T-cell (primary cell): Measurements from ENCODE around the gene SMLR1. TPM values are rescaled to one million over a fixed set of nuclear protein-coding genes. Genes with fewer than 3 reads are reported as not detected.

Source experiments
- ATAC-seq, 4 experiments: fragments of 200-7000 bp in 3 of 4; fragments of 150-1000 bp in 1 of 4; cut with Tn5 transposase; replicated peaks in 1 of 4; 1 replicate in 3 of 4; 2 replicates in 1 of 4; pipeline ENCODE4 v1.10.0; 2021; ENCODE audit warnings: moderate library complexity in 3 of 4, mild to moderate bottlenecking in 2 of 4, moderate number of reproducible peaks in 1 of 4
- CTCF ChIA-PET, 2 donors: fragments of 300-600 bp; sonication (Branson Sonifier 250); formaldehyde crosslinking; loops; one replicate each; lab custom pipeline; 2022; ENCODE audit warnings: antibody characterized with exemption in 2 of 2; lab: Charles Lee
- POLR2A ChIA-PET, 2 donors: fragments of 300-600 bp; sonication (Branson Sonifier 250); formaldehyde crosslinking; loops; one replicate each; lab custom pipeline; 2022; ENCODE audit warnings: antibody characterized with exemption in 2 of 2; lab: Charles Lee
- DNase-seq, 35 experiments: peaks; one replicate each; pipeline versions ENCODE4 v3.0.0 to v3.0.0-alpha.2; 2013 to 2023
- H3K27ac ChIP-seq: one replicate; pipeline ENCODE4 v1.5.1; 2013; ENCODE audit warnings: low read length
- H3K27me3 ChIP-seq, 2 experiments: replicated peaks in 1 of 2; 1 replicate in 1 of 2; 2 replicates in 1 of 2; pipeline versions ENCODE4 v1.6.1 to v1.7.0; 2013; ENCODE audit warnings: low read length in 1 of 2, mixed read lengths in 1 of 2; ENCODE audit not compliant: control insufficient read depth in 2 of 2, insufficient read depth in 2 of 2; ENCODE audit errors: extremely low read depth in 1 of 2
- H3K36me3 ChIP-seq, 2 donors: 1 replicate in 1 of 2; 2 replicates in 1 of 2; pipeline versions ENCODE4 v1.6.1 to v1.7.0; 2013; ENCODE audit warnings: low read length in 1 of 2; ENCODE audit not compliant: control insufficient read depth in 2 of 2, insufficient read depth in 1 of 2; ENCODE audit errors: extremely low read depth in 1 of 2
- H3K4me1 ChIP-seq, 2 experiments: 1 replicate in 1 of 2; 2 replicates in 1 of 2; pipeline versions ENCODE4 v1.6.1 to v1.7.0; 2013; ENCODE audit warnings: low read length in 2 of 2, mixed read lengths in 1 of 2; ENCODE audit not compliant: insufficient read depth in 2 of 2, control insufficient read depth in 1 of 2; ENCODE audit errors: extremely low read depth in 1 of 2
- H3K4me3 ChIP-seq, 2 donors: 1 replicate in 1 of 2; 2 replicates in 1 of 2; pipeline versions ENCODE4 v1.5.1 to v1.7.0; 2013; ENCODE audit warnings: mild to moderate bottlenecking in 2 of 2, low read length in 1 of 2, moderate library complexity in 1 of 2; ENCODE audit not compliant: control insufficient read depth in 1 of 2; ENCODE audit errors: extremely low read depth in 1 of 2
- H3K9me3 ChIP-seq: 2 replicates; pipeline ENCODE4 v1.7.0; 2013
- H3K27ac Mint-ChIP-seq, 2 donors: one replicate each; pipeline ENCODE4 v1.8.0; 2020 to 2021; ENCODE audit warnings: mild to moderate bottlenecking in 2 of 2, mixed read lengths in 2 of 2
- H3K27me3 Mint-ChIP-seq, 2 donors: one replicate each; pipeline ENCODE4 v1.8.0; 2021 to 2022; ENCODE audit warnings: mixed read lengths in 2 of 2
- H3K36me3 Mint-ChIP-seq: one replicate; pipeline ENCODE4 v1.8.0; 2021; ENCODE audit warnings: mixed read lengths
- H3K4me1 Mint-ChIP-seq, 3 donors: one replicate each; pipeline ENCODE4 v1.8.0; 2020 to 2022; ENCODE audit warnings: mixed read lengths in 3 of 3, mild to moderate bottlenecking in 1 of 3
- H3K4me3 Mint-ChIP-seq, 3 donors: one replicate each; pipeline ENCODE4 v1.8.0; 2020 to 2022; ENCODE audit warnings: mild to moderate bottlenecking in 3 of 3, mixed read lengths in 3 of 3, moderate library complexity in 3 of 3
- H3K9me3 Mint-ChIP-seq, 3 donors: one replicate each; pipeline ENCODE4 v1.8.0; 2020 to 2022; ENCODE audit warnings: mixed read lengths in 3 of 3
- WGBS: methylation state at CpG from one replicate; pipeline ENCODE4 v1.1.5; 2013; ENCODE audit warnings: missing lambda C conversion rate; ENCODE audit not compliant: insufficient coverage; 5-methylcytosine and 5-hydroxymethylcytosine counted together
- total RNA-seq, 35 experiments: library from RNA in 6 of 35; stranded (reverse) in 6 of 35; fragments of 120-200 nt in 1 of 35; gene quantifications; one replicate each; pipeline versions ENCODE4 v1.2.1 to v1.2.4 and lab custom pipeline; 2013 to 2026

SMLR1 gene
- total RNA-seq = not detected
- not detected for total RNA-seq (2013)
- 0 reads per million in 29 experiments for total RNA-seq (lab: John Stamatoyannopoulos, UW)

- no peaks in the 10 kb centered on the region for H3K36me3 Mint-ChIP-seq
- H3K9me3 ChIP-seq = no peaks in the 10 kb centered on the region
- no peak within 1 kb of the TSS for H3K4me3 Mint-ChIP-seq
- no peaks in the 10 kb centered on the region for H3K9me3 Mint-ChIP-seq
- H3K27ac ChIP-seq = no peak within 1 kb of the TSS
- DNase-seq (no peak), ATAC-seq (no peak)
- no peaks in the 10 kb centered on the region for H3K27me3 ChIP-seq
- no peaks in the 10 kb centered on the region for H3K4me1 ChIP-seq
- peaks cover 2 to 17% (median 6%) of the 10 kb centered on the region in 3 donors for H3K4me1 Mint-ChIP-seq
- H3K4me3 ChIP-seq = no peak within 1 kb of the TSS
- 75% methylated on average over 2 of the region's 11 CpGs for WGBS
- POLR2A ChIA-PET = no interaction called here
- H3K36me3 ChIP-seq = no peaks in the 10 kb centered on the region
- no peak within 1 kb of the TSS for H3K27ac Mint-ChIP-seq
- peaks cover 0 to 3% of the 10 kb centered on the region in 2 donors for H3K27me3 Mint-ChIP-seq
- CTCF ChIA-PET = interaction anchor here in 1 of 2 donors (0.6 kb wide), 1 partner anchor 124 kb away, joined by 4 read pairs; no protein-coding TSS in a partner anchor
Observed at GRCh38 chr6:130827247-130828149, at the start of gene SMLR1. SMLR1 (plus strand) TSS chr6:130827406; CDS start chr6:130827414, 8 bp downstream.

DNA sequence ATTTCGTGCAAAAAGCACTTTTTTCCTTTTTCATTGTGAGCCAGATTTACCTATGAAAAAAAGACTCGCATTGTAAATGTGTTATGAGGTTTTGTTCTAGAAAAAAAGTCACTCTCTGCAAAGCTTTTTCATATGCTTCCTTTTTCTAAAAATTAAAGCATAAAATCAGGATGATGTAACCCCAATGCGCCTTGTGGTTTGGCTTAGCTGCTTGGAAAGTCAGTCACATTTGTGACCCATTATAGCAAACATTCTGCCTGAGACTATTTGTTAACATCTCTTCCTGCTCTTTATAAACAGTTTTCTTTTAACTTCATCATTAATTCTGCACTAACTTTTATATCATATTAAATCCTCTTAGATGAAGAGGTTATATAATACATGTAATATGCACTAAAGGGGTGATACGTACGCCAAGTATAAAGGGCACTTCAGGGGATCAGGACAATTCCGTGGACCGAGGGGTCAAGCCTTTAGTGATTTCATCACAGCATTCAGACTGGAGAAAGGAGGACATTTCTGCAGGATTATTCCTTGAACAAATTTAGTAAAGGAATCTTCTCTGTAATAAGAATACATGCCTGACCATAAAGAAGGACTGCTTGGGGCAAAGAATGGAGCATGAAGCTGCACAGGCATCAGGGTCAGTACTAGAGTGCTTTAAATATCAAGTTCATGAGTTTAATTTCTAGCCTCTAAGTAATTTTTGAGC is 48.1 kb upstream of the SMLR1 start:
- Histone ChIP-seq H3K4me1 (peaks cover 20 to 46% of the 10 kb centered on the region in 2 experiments), H3K4me3 (peak overlapping the region in 1 of 2 donors; percentile 12), H3K9me3 (no peaks in the 10 kb centered on the region), H3K27ac (no peak overlapping the region), H3K36me3 (no peaks in the 10 kb centered on the region), H3K27me3 (no peaks in the 10 kb centered on the region)
- ATAC-seq = no peak
- H3K36me3 Mint-ChIP-seq = no peaks in the 10 kb centered on the region
- no peaks in the 10 kb centered on the region for H3K27me3 Mint-ChIP-seq
- DNase-seq = no peak
- ChIA-PET POLR2A (no interaction called here), CTCF (no interaction called here)
- H3K4me3 Mint-ChIP-seq = peak overlapping the region in 1 of 3 donors; percentile 25
- H3K4me1 Mint-ChIP-seq = peaks cover 46 to 55% (median 49%) of the 10 kb centered on the region in 3 donors
- H3K9me3 Mint-ChIP-seq = peaks cover 0 to 11% (median 5%) of the 10 kb centered on the region in 3 donors
- 90% methylated on average over 2 of the region's 7 CpGs for WGBS
- no peak overlapping the region for H3K27ac Mint-ChIP-seq

GRCh38 chr6:130779658-130780033 is 47.6 kb upstream of the SMLR1 start:
- ChIA-PET CTCF (interaction anchor here in 1 of 2 donors (0.6 kb wide), 1 partner anchor 1056 kb away, joined by 3 read pairs; no protein-coding TSS in a partner anchor), POLR2A (interaction anchor here in 1 of 2 donors (0.7 kb wide), 1 partner anchor 19 kb away, joined by 8 read pairs; no protein-coding TSS in a partner anchor)
- no peaks in the 10 kb centered on the region for H3K36me3 ChIP-seq
- DNase-seq (no peak), ATAC-seq (no peak)
- no peaks in the 10 kb centered on the region for H3K27me3 Mint-ChIP-seq
- H3K4me1 Mint-ChIP-seq = peaks cover 46 to 55% (median 49%) of the 10 kb centered on the region in 3 donors
- peaks cover 20 to 46% of the 10 kb centered on the region in 2 experiments for H3K4me1 ChIP-seq
- H3K9me3 ChIP-seq = no peaks in the 10 kb centered on the region
- H3K27me3 ChIP-seq = no peaks in the 10 kb centered on the region
- peak overlapping the region in 1 of 3 donors; percentile 25 for H3K4me3 Mint-ChIP-seq
- H3K27ac ChIP-seq = no peak overlapping the region
- H3K9me3 Mint-ChIP-seq = peaks cover 4 to 11% (median 5%) of the 10 kb centered on the region in 3 donors
- no CpG with 5 or more reads among the region's 4 CpGs for WGBS
- H3K4me3 ChIP-seq = no peak overlapping the region
- no peak overlapping the region for H3K27ac Mint-ChIP-seq
- no peaks in the 10 kb centered on the region for H3K36me3 Mint-ChIP-seq

DNA sequence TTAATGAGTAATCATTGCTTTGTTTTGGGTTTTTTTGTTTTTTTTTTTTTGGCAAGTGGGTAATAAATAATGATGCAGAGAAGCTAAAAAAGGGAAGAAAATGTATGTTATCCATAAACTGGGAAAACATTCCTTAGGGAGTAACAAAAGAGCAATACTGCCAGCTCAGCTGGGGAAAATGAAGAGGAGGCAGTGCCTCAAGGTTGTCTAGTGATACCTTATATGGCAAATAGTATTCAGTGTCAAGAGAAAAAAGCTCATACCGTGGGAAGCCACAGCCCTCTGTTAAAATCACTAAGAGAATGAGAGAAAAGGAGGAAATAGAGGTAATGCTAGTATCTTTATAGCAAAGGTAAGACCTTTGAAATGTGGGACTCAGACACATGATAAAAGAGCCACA is 47.1 kb upstream of the SMLR1 start:
- DNase-seq (no peak), ATAC-seq (no peak)
- Histone ChIP-seq H3K27me3 (no peaks in the 10 kb centered on the region), H3K27ac (no peak overlapping the region), H3K4me3 (no peak overlapping the region), H3K36me3 (no peaks in the 10 kb centered on the region), H3K4me1 (peaks cover 20 to 46% of the 10 kb centered on the region in 2 experiments), H3K9me3 (no peaks in the 10 kb centered on the region)
- POLR2A ChIA-PET = interaction anchor here in 1 of 2 donors (0.7 kb wide), 1 partner anchor 19 kb away, joined by 8 read pairs; no protein-coding TSS in a partner anchor
- peaks cover 46 to 55% (median 49%) of the 10 kb centered on the region in 3 donors for H3K4me1 Mint-ChIP-seq
- no peaks in the 10 kb centered on the region for H3K36me3 Mint-ChIP-seq
- H3K27ac Mint-ChIP-seq = no peak overlapping the region
- H3K9me3 Mint-ChIP-seq = peaks cover 4 to 11% (median 5%) of the 10 kb centered on the region in 3 donors
- H3K4me3 Mint-ChIP-seq = peak overlapping the region in 1 of 3 donors; percentile 25
- H3K27me3 Mint-ChIP-seq = no peaks in the 10 kb centered on the region
- 0% methylated on average over 1 of the region's 1 CpG for WGBS
- CTCF ChIA-PET = interaction anchor here in 1 of 2 donors (0.6 kb wide), 2 partner anchors 495 to 1056 kb away, joined by 3 read pairs; no protein-coding TSS in a partner anchor

DNA sequence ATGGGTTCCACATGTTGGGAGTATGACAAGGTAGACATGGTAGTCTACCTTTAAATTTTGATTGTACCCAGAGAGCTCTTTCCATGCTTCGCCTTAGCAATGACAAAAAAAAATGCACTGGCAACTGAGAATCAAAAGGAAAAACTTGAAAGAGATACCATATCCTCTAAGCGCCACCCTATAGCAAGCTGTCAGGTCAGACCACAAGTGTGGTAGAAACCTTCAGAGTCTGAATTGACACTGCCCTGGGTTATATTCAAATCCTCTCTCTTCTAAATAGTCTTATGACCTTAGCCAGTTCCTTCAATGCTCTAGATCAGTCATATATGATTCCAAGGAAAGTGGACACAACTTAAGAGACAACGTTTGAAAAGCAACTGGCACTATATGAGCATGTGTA is 45.6 kb upstream of the SMLR1 start:
- POLR2A ChIA-PET = interaction anchor here in 1 of 2 donors (0.6 to 0.7 kb wide), 2 partner anchors 10 to 651 kb away, joined by 3 to 6 read pairs; no protein-coding TSS in a partner anchor
- CTCF ChIA-PET = no interaction called here
- H3K4me3 ChIP-seq = no peak overlapping the region
- Mint-ChIP-seq H3K36me3 (no peaks in the 10 kb centered on the region), H3K9me3 (peaks cover 4 to 11% (median 5%) of the 10 kb centered on the region in 3 donors), H3K27ac (peak overlapping the region in 1 of 2 donors; percentile 44), H3K4me3 (peak overlapping the region in 1 of 3 donors; percentile 33), H3K27me3 (no peaks in the 10 kb centered on the region), H3K4me1 (peaks cover 41 to 50% (median 43%) of the 10 kb centered on the region in 3 donors)
- H3K9me3 ChIP-seq = no peaks in the 10 kb centered on the region
- ATAC-seq (peak; percentile 63 to 95 (median 83)), DNase-seq (peak in 5 of 35 experiments; percentile 1 to 37 (median 9))
- H3K27me3 ChIP-seq = no peaks in the 10 kb centered on the region
- no peak overlapping the region for H3K27ac ChIP-seq
- 0% methylated on average over 2 of the region's 3 CpGs for WGBS
- no peaks in the 10 kb centered on the region for H3K36me3 ChIP-seq
- peaks cover 19 to 41% of the 10 kb centered on the region in 2 experiments for H3K4me1 ChIP-seq
